ENCODE data around the gene TLX1.

Gene TLX1

GRCh38 chr10:101095550-101096213, 35.4 kb upstream of the TLX1 start:
- Histone ChIP-seq H3K27me3 (peaks cover 97% of the 10 kb centered on the region), H3K4me3 (ENCODE audit: low read depth in 1 of 2, low read length in 1 of 2) (no peak overlapping the region), H3K36me3 (no peaks in the 10 kb centered on the region), H3K9me3 (no peaks in the 10 kb centered on the region), H3K4me1 (ENCODE audit: control insufficient read depth in 1 of 2, insufficient read depth in 1 of 2, low read depth in 1 of 2, low read length in 1 of 2) (no peaks in the 10 kb centered on the region), H3K27ac (no peak overlapping the region)
- TF ChIP-seq CTCF (IDR thresholded peaks at IDR 0.05) = no peak

GRCh38 chr10:101096378-101096777, 34.7 kb upstream of the TLX1 start:
- Histone ChIP-seq H3K4me3 (ENCODE audit: low read depth in 1 of 2, low read length in 1 of 2) (no peak overlapping the region), H3K27me3 (peaks cover 96% of the 10 kb centered on the region), H3K4me1 (ENCODE audit: control insufficient read depth in 1 of 2, insufficient read depth in 1 of 2, low read depth in 1 of 2, low read length in 1 of 2) (no peaks in the 10 kb centered on the region), H3K27ac (no peak overlapping the region), H3K9me3 (no peaks in the 10 kb centered on the region), H3K36me3 (no peaks in the 10 kb centered on the region)
- no peak for TF ChIP-seq CTCF (IDR thresholded peaks at IDR 0.05)

- no peaks in the 10 kb centered on the region for H3K9me3 ChIP-seq
- no peaks in the 10 kb centered on the region for H3K36me3 ChIP-seq
- H3K27ac ChIP-seq = no peak overlapping the region
- TF ChIP-seq CTCF (IDR thresholded peaks at IDR 0.05) = no peak
- H3K4me1 ChIP-seq (ENCODE audit: control insufficient read depth in 1 of 2, insufficient read depth in 1 of 2, low read depth in 1 of 2, low read length in 1 of 2) = no peaks in the 10 kb centered on the region
- H3K4me3 ChIP-seq (ENCODE audit: low read depth in 1 of 2, low read length in 1 of 2) = no peak overlapping the region
- peaks cover 96% of the 10 kb centered on the region for H3K27me3 ChIP-seq
Observed at GRCh38 chr10:101097881-101098280, 33.2 kb upstream of the TLX1 start.

- no peak for TF ChIP-seq CTCF (IDR thresholded peaks at IDR 0.05)
- Histone ChIP-seq H3K9me3 (no peaks in the 10 kb centered on the region), H3K36me3 (no peaks in the 10 kb centered on the region), H3K4me1 (ENCODE audit: control insufficient read depth in 1 of 2, insufficient read depth in 1 of 2, low read depth in 1 of 2, low read length in 1 of 2) (no peaks in the 10 kb centered on the region), H3K27ac (no peak overlapping the region), H3K27me3 (peaks cover 96% of the 10 kb centered on the region), H3K4me3 (ENCODE audit: low read depth in 1 of 2, low read length in 1 of 2) (no peak overlapping the region)
Observed at GRCh38 chr10:101099901-101100300, 31.2 kb upstream of the TLX1 start.

GRCh38 chr10:101101372-101101881, 29.7 kb upstream of the TLX1 start:
- no peak for TF ChIP-seq CTCF (IDR thresholded peaks at IDR 0.05)
- Histone ChIP-seq H3K27me3 (peaks cover 94% of the 10 kb centered on the region), H3K4me1 (ENCODE audit: control insufficient read depth in 1 of 2, insufficient read depth in 1 of 2, low read depth in 1 of 2, low read length in 1 of 2) (no peaks in the 10 kb centered on the region), H3K27ac (no peak overlapping the region), H3K36me3 (no peaks in the 10 kb centered on the region), H3K4me3 (ENCODE audit: low read depth in 1 of 2, low read length in 1 of 2) (no peak overlapping the region), H3K9me3 (no peaks in the 10 kb centered on the region)
